ENCODE results near the gene SNX2. TPM values are rescaled to one million over a fixed set of nuclear protein-coding genes. Genes with fewer than 3 reads are reported as not detected.
"Not testable (repeated sequence)": the region's sequence is repeated elsewhere in the genome, so short reads cannot be mapped to it uniquely, and the experiment has no call there.

SNX2 gene
- total RNA-seq, 1 donor from 2014 or later, result 28.8 TPM

- intact Hi-C loops (cut with DNase I), result no loop called here
- DNase-seq (ENCODE audit: low spot score), result no peak
Observed at GRCh38 chr5:122835681-122836080, 60.8 kb downstream of the SNX2 start.

- DNase-seq (ENCODE audit: low spot score), result no peak
- intact Hi-C loops (cut with DNase I), result no loop called here
Observed at GRCh38 chr5:122836947-122837346, 62.1 kb downstream of the SNX2 start.

GRCh38 chr5:122839731-122840130, 64.9 kb downstream of the SNX2 start:
- intact Hi-C loops (cut with DNase I), result no loop called here
- no peak for DNase-seq (ENCODE audit: low spot score)

GRCh38 chr5:122842016-122842580, 67.2 kb downstream of the SNX2 start:
- intact Hi-C loops (cut with DNase I), result no loop called here
- no peak for DNase-seq (ENCODE audit: low spot score)

GRCh38 chr5:122844136-122844909, 69.4 kb downstream of the SNX2 start:
- no peak for DNase-seq (ENCODE audit: low spot score)
- intact Hi-C loops (cut with DNase I), result loop anchor here (2.0 kb wide), 2 partner anchors 70 to 192 kb away; partner anchors contain the start of genes PPIC and SNX2

GRCh38 chr5:122844910-122845228, 70.0 kb downstream of the SNX2 start:
- intact Hi-C loops (cut with DNase I), result loop anchor here (2.0 kb wide), 2 partner anchors 70 to 192 kb away; partner anchors contain the start of genes PPIC and SNX2
- no peak for DNase-seq (ENCODE audit: low spot score)

- DNase-seq (ENCODE audit: low spot score), result peak; percentile 93
- intact Hi-C loops (cut with DNase I), result loop anchor here (2.0 kb wide), 2 partner anchors 71 to 191 kb away; partner anchors contain the start of genes PPIC and SNX2
Observed at GRCh38 chr5:122845229-122846050, 70.6 kb downstream of the SNX2 start, which contains the start of gene SNX24. Gene SNX24 (plus strand): TSS chr5:122845613. CDS start chr5:122845634, 21 bp downstream.

- intact Hi-C loops (cut with DNase I), result no loop called here
- DNase-seq (ENCODE audit: low spot score), result no peak
Observed at GRCh38 chr5:122846051-122846550, 71.2 kb downstream of the SNX2 start.

GRCh38 chr5:122847687-122848081, 72.8 kb downstream of the SNX2 start:
- DNase-seq (ENCODE audit: low spot score), result no peak
- intact Hi-C loops (cut with DNase I), result no loop called here

- DNase-seq (ENCODE audit: low spot score), result no peak
- intact Hi-C loops (cut with DNase I), result no loop called here
Observed at GRCh38 chr5:122849771-122850170, 74.9 kb downstream of the SNX2 start.

GRCh38 chr5:122857538-122857937, 82.7 kb downstream of the SNX2 start:
- intact Hi-C loops (cut with DNase I), result not testable (repeated sequence)

GRCh38 chr5:122858451-122858850, 83.6 kb downstream of the SNX2 start:
- DNase-seq (ENCODE audit: low spot score), result no peak
- intact Hi-C loops (cut with DNase I), result no loop called here

More at GRCh38 chr5:122857538-122857937, 82.7 kb downstream of the SNX2 start:
- not testable (repeated sequence) for DNase-seq (ENCODE audit: low spot score)

- intact Hi-C loops (cut with DNase I), result no loop called here
- no peak for DNase-seq (ENCODE audit: low spot score)
Observed at GRCh38 chr5:122863240-122863639, 88.4 kb downstream of the SNX2 start.

GRCh38 chr5:122863721-122864120, 88.8 kb downstream of the SNX2 start:
- intact Hi-C loops (cut with DNase I), result no loop called here
- DNase-seq (ENCODE audit: low spot score), result no peak

- intact Hi-C loops (cut with DNase I), result no loop called here
- DNase-seq (ENCODE audit: low spot score), result no peak
Observed at GRCh38 chr5:122864400-122864799, 89.5 kb downstream of the SNX2 start.

GRCh38 chr5:122864842-122865241, 90.0 kb downstream of the SNX2 start:
- intact Hi-C loops (cut with DNase I), result no loop called here
- DNase-seq (ENCODE audit: low spot score), result no peak

GRCh38 chr5:122870219-122870856, 95.5 kb downstream of the SNX2 start:
- no peak for DNase-seq (ENCODE audit: low spot score)
- intact Hi-C loops (cut with DNase I), result no loop called here

GRCh38 chr5:122871661-122872060, 96.8 kb downstream of the SNX2 start:
- intact Hi-C loops (cut with DNase I), result no loop called here
- DNase-seq (ENCODE audit: low spot score), result no peak

- intact Hi-C loops (cut with DNase I), result no loop called here
- DNase-seq (ENCODE audit: low spot score), result no peak
Observed at GRCh38 chr5:122874179-122874875, 99.4 kb downstream of the SNX2 start.
